ENCODE results near the gene GOPC.
"Not testable (repeated sequence)": the region's sequence is repeated elsewhere in the genome, so short reads cannot be mapped to it uniquely, and the experiment has no call there.

The GOPC gene

GRCh38 chr6:117602151-117602898 lies at the start of gene GOPC:
TSS of gene GOPC (minus strand) at chr6:117602511. CDS start at chr6:117602288, 223 bp downstream.
- peak; percentile 89 for DNase-seq

GRCh38 chr6:117651984-117652383 lies 49.7 kb upstream of the GOPC start:
- DNase-seq: not testable (repeated sequence)

GRCh38 chr6:117642976-117643375 lies 40.7 kb upstream of the GOPC start:
- no peak for DNase-seq

GRCh38 chr6:117637770-117638169 lies 35.5 kb upstream of the GOPC start:
- DNase-seq: no peak

DNA sequence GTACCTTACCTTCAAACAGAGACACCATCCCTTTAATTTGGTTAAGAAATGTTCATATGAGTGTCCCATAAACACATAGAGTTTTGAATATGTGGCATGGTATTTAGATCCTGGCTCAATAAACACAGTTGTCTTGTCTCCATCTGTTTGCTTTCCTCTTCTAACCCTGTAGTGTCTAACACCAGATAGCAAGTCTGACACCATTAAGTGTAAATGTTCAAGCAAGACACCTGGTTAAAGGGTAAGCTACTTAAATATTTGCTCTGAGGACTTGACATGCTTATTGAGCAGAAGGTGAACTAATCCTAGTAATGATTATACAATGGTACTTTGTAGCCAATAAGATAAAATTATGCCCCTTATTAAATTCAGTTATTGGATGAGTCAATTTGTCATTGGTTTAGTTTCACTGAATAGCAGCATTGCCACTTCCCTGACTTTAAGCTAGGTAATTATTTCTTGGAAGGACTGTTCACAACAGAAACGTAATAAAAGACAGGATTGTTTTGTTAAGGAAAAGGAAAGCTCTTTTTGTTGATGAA lies 26.9 kb upstream of the GOPC start:
- DNase-seq: no peak

GRCh38 chr6:117627533-117627932 lies 25.2 kb upstream of the GOPC start:
- DNase-seq: no peak

- no peak for DNase-seq
These were observed 22.7 kb upstream of the GOPC start for GRCh38 chr6:117624869-117625481.

DNA sequence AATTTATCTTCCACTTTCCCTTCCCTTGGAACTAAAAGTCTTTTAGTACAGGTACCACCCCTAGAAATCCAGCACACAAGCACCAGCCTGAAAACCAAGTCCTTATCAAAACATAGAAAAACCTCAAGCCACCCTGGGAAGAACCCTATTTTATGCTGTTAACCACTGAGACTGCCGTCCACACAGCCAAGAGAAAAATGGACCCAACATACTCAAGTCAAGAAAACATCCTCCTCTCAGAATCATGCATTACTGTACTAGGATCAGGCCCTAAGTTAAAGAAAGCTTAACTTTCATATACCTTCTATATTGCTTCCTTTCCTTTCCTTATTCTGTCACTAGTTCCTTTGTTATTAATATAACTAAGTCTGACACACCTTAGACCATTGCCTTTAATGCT lies 16.9 kb upstream of the GOPC start:
- no peak for DNase-seq

- DNase-seq: no peak
These were observed 15.1 kb upstream of the GOPC start for GRCh38 chr6:117617210-117618035.

DNA sequence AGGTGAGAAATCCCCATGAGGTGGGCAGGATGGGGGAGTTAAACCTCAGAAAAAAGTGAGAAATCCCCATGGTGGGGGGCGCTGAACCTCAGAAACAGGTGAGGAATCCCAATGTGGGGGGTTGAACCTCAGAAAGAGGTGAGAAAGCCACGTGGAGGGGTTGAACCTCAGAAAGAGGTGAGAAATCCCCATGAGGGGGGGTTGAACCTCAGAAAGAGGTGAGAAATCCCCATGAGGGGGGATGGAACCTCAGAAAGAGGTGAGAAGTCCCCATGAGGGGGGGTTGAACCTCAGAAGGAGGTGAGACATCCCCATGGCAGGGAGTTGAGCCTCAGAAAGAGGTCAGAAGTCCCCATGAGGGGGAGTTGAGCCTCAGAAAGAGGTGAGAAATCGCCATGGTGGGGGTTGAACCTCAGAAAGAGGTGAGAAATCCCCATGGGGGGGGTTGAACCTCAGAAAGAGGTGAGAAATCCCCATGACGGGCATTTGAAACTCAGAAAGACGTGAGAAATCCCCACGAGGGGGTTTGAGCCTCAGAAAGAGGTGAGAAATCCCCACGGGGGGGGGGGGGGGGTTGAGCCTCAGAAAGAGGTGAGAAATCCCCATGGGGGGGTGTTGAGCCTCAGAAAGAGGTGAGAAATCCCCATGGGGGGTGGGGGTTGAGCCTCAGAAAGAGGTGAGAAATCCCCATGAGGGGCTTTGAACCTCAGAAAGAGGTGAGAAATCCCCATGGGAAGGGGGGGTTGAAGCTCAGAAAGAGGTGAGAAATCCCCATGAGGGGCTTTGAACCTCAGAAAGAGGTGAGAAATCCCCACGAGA lies 14.3 kb upstream of the GOPC start:
- no peak for DNase-seq

DNA sequence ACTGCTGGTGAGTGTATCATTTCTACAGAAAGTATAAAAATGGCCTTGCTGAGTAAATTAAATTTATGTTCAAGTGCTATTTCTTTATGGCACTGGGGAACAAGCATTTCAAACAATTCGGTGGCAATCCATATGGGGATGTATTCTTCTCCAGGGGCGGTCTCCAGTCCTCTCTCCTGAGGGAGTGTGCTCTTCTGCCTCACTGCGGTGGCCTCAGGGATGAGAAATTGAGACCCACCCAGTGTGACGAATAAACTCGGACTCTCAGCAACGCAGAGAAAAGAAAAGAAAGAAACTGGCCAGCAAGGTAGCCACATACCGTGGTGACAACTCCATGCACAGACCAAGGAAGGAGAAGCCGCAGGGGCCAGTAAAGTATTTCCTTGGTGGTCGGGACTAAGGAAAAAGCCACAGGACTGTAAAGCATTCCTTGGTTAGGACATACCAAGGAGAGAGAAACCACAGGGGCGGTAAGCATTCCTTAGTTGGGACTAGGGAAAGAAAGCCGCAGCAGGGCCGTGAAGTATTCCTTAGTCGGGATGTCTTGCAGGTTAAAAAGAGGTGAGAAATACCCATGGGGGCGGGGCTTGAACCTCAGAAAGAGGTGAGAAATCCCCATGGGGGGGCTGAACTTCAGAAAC lies 13.6 kb upstream of the GOPC start:
- DNase-seq: no peak

DNA sequence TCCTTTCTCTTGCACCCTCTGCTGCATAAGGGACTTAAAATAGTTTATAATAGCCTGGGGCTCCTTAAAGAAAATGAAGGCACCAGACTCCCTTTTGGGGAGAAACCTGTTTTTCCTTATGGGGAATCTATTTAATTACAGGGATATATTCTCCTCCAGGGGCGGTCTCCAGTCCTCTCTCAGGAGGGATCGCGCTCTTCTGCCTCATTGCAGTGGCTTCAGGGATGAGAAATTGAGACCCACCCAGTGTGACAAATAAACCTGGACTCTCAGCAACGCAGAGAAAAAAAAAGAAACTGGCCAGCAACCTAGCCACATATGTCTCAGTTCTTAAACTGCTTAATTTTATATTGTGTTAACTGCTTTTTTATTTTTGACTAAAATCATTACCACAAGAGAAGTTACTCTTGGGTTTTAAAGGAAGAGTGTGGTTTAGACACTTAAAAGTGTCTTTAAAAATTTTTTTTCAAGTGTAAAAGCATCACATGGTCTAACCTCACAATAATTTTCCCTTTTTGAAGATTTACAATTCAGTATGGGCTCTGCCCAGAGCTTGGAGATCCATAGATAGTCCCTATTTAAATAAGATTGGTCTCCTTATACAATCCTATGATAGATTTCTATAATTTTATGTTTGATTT lies 11.7 kb upstream of the GOPC start:
- no peak for DNase-seq

DNA sequence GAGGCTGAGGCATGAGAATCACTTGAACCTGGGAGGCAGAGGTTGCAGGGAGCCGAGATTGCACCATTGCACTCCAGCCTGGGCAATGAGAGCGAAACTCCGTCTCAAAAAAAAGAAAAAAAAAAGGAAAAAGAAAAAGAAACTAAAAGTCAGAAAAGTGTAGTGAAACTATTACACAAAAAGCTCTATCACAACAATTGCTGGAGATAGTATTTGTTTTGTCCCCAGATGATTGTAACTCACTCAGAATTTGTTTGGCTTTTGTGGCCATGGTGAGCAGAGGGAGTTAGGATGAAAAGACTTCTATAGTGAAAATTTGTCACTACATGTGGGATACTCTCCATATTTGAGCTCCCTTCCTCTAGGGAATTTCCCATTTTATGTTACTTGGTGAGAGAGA lies 5.2 kb upstream of the GOPC start:
- DNase-seq: no peak

- DNase-seq: peak; percentile 62
These were observed 3.0 kb upstream of the GOPC start for GRCh38 chr6:117605169-117605826.

GRCh38 chr6:117603821-117604220 lies 1.5 kb upstream of the GOPC start:
- no peak for DNase-seq

DNA sequence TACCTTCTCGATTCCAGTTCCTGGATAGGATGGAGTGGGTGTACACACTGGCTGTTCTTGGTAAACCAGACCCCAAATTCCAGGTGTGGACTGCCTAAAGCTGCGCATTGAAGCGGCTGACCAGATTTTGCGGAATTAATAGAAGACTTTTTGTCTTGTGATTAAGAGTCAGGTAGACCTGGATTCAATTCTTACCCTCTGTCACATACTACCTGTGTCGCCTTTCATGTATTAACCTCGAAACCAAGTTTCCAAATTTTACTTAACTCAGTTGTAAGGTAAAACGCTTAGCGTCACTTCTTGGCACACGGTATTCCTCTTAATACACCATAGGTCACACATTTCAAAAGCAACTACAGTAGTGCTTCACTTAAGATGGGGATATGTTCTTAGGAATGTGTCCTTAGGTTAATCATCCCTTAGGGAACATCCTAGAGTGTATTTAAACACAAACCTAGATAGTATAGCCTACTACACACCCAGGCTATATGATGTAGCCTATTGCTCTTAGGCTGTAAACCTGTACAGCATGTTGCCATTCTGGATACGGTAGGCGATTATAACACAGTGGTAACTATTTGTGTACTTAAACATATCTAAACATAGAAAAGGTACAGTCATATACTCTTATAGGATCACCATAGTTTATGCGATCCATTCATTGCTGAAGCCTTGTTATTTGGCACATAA lies 733 bp upstream of the GOPC start:
- peak; percentile 13 for DNase-seq

- no peak for DNase-seq
These were observed 530 bp downstream of the GOPC start for GRCh38 chr6:117601811-117602150.

- DNase-seq: no peak
These were observed 2.1 kb downstream of the GOPC start for GRCh38 chr6:117600008-117600743.

GRCh38 chr6:117597755-117598154 lies 4.6 kb downstream of the GOPC start:
- no peak for DNase-seq
